Keratinocyte (primary cell): ENCODE results near the gene D2HGDH. TPM values are rescaled to one million over a fixed set of nuclear protein-coding genes. Genes with fewer than 3 reads are reported as not detected.
A peak's percentile ranks its signal among the peaks of the same experiment; 100 is the strongest.

Experiments used
- DNase-seq: peaks from one replicate; pipeline ENCODE4 v3.0.0-alpha.2; 2011; ENCODE audit warnings: low read depth, missing footprints, low spot score
- FAIRE-seq: peaks from 2 replicates; lab custom pipeline; 2011; peaks lifted over from hg19 to GRCh38; lab: Jason Lieb, UNC
- H2AFZ ChIP-seq: 2 replicates; pipeline ENCODE4 v1.6.0; 2012; ENCODE audit warnings: low read length, control low read depth, inconsistent platforms; ENCODE audit not compliant: control insufficient read depth
- H3K27ac ChIP-seq: 2 replicates; pipeline ENCODE4 v1.5.1; 2011; ENCODE audit warnings: low read length; ENCODE audit not compliant: control insufficient read depth, insufficient read depth
- H3K27me3 ChIP-seq: 3 replicates; pipeline ENCODE4 v1.6.0; 2011; ENCODE audit warnings: low read length; ENCODE audit not compliant: control insufficient read depth, insufficient read depth; ENCODE audit errors: extremely low read depth
- H3K36me3 ChIP-seq, 2 experiments: 2 replicates in 1 of 2; 3 replicates in 1 of 2; pipeline ENCODE4 v1.5.1; 2011; ENCODE audit warnings: low read length in 2 of 2, mild to moderate bottlenecking in 1 of 2; ENCODE audit not compliant: control insufficient read depth in 2 of 2, insufficient read depth in 2 of 2; ENCODE audit errors: extremely low read depth in 1 of 2
- H3K4me1 ChIP-seq: 3 replicates; pipeline ENCODE4 v1.5.1; 2011; ENCODE audit warnings: low read length; ENCODE audit not compliant: control insufficient read depth, insufficient read depth; ENCODE audit errors: extremely low read depth
- H3K4me2 ChIP-seq: 3 replicates; pipeline ENCODE4 v1.6.0; 2011; ENCODE audit warnings: low read depth, low read length; ENCODE audit not compliant: control insufficient read depth, insufficient read depth; ENCODE audit errors: extremely low read depth
- H3K4me3 ChIP-seq, 3 experiments: fragments of 200-600 bp in 1 of 3; sonication (generic) in 1 of 3; 2 replicates in 2 of 3; 3 replicates in 1 of 3; pipeline ENCODE4 v1.5.1; 2011 to 2016; ENCODE audit warnings: low read length in 3 of 3, mild to moderate bottlenecking in 3 of 3, control low read depth in 2 of 3, inconsistent platforms in 1 of 3, low read depth in 1 of 3, mixed read lengths in 1 of 3, mixed run types in 1 of 3, moderate library complexity in 1 of 3; ENCODE audit not compliant: control insufficient read depth in 2 of 3, insufficient read depth in 2 of 3; ENCODE audit errors: extremely low read depth in 1 of 3
- H3K79me2 ChIP-seq: 2 replicates; pipeline ENCODE4 v1.6.0; 2012; ENCODE audit warnings: low read length; ENCODE audit not compliant: control insufficient read depth, insufficient read depth
- H3K9ac ChIP-seq: 3 replicates; pipeline ENCODE4 v1.6.0; 2011; ENCODE audit warnings: low read length; ENCODE audit not compliant: control insufficient read depth, insufficient read depth; ENCODE audit errors: extremely low read depth
- H3K9me1 ChIP-seq: 3 replicates; pipeline ENCODE4 v1.6.0; 2011; ENCODE audit warnings: low read length; ENCODE audit not compliant: control insufficient read depth, insufficient read depth; ENCODE audit errors: extremely low read depth
- H3K9me3 ChIP-seq: 2 replicates; pipeline ENCODE4 v1.5.1; 2012; ENCODE audit warnings: low read depth, low read length; ENCODE audit not compliant: control insufficient read depth
- H4K20me1 ChIP-seq: 3 replicates; pipeline ENCODE4 v1.6.0; 2011; ENCODE audit warnings: low read length; ENCODE audit not compliant: control insufficient read depth, insufficient read depth; ENCODE audit errors: extremely low read depth
- CTCF ChIP-seq, 3 experiments: IDR thresholded peaks in 1 of 3; conservative IDR thresholded peaks in 1 of 3; optimal IDR thresholded peaks in 1 of 3; 2 replicates in 2 of 3; 3 replicates in 1 of 3; pipeline versions ENCODE3 to v1.5.1; 2011; ENCODE audit warnings: low read length in 3 of 3, mild to moderate bottlenecking in 3 of 3, moderate library complexity in 2 of 3, control low read depth in 1 of 3, inconsistent platforms in 1 of 3; ENCODE audit not compliant: insufficient read depth in 2 of 3; ENCODE audit errors: extremely low read depth in 1 of 3
- EZH2 ChIP-seq: IDR thresholded peaks from one replicate; pipeline ENCODE4 v1.6.1; 2012; ENCODE audit warnings: inconsistent platforms, mild to moderate bottlenecking, low read length, moderate library complexity
- dilution Hi-C: fragments of 300-500 bp; cut with MboI; formaldehyde crosslinking; loops from one replicate; pipeline ENCODE4 v1.7.0; 2020; ENCODE audit warnings: low sequenced_read_pairs; ENCODE audit not compliant: extremely low pct_ligation_motif_present
- polyA plus RNA-seq, 5 experiments: library from polyadenylated mRNA; depleted of rRNA in 3 of 5; stranded (reverse) in 3 of 5; stranded (forward) in 1 of 5; unstranded in 1 of 5; fragments of >200 nt; gene quantifications; 1 replicate in 1 of 5; 2 replicates in 3 of 5; 3 replicates in 1 of 5; pipeline versions ENCODE4 v1.2.1 to v1.2.3, GENCODE V29; 2011 to 2012; ENCODE audit warnings: missing spikeins in 2 of 5, low read depth in 1 of 5, low replicate concordance in 1 of 5

D2HGDH gene
- polyA plus RNA-seq, 1 donor (not counting 4 experiments of a cell fraction or from before 2014, with no cell fraction given), result 5.4 TPM

- Histone ChIP-seq H3K4me3 (no peak overlapping the region), H3K9me1 (no peaks in the 10 kb centered on the region), H3K79me2 (no peaks in the 10 kb centered on the region), H4K20me1 (no peaks in the 10 kb centered on the region), H3K27ac (no peak overlapping the region), H3K9ac (no peak overlapping the region), H3K4me2 (peak overlapping the region; percentile 32), H3K27me3 (peaks cover 52% of the 10 kb centered on the region), H2AFZ (no peak overlapping the region), H3K36me3 (no peaks in the 10 kb centered on the region), H3K9me3 (no peaks in the 10 kb centered on the region), H3K4me1 (peaks cover 13% of the 10 kb centered on the region)
- DNase-seq (peak; percentile 17), FAIRE-seq (no peak)
- dilution Hi-C loops, result no loop called here
- TF ChIP-seq CTCF (optimal IDR thresholded peaks at IDR 0.05 in 1 of 3, IDR thresholded peaks at IDR 0.05 in 1 of 3, conservative IDR thresholded peaks at IDR 0.05 in 1 of 3; ENCODE audit: extremely low read depth in 1 of 3, insufficient read depth in 2 of 3, low read length in 3 of 3) (no peak), EZH2 (no peak)
Observed at GRCh38 chr2:241774419-241775222, 40.2 kb downstream of the D2HGDH start.

GRCh38 chr2:241775223-241776177 is 41.1 kb downstream of the D2HGDH start:
- Histone ChIP-seq H3K36me3 (no peaks in the 10 kb centered on the region), H3K9me1 (no peaks in the 10 kb centered on the region), H3K4me1 (peaks cover 13% of the 10 kb centered on the region), H3K27ac (no peak overlapping the region), H4K20me1 (no peaks in the 10 kb centered on the region), H3K79me2 (no peaks in the 10 kb centered on the region), H3K9me3 (no peaks in the 10 kb centered on the region), H3K9ac (no peak overlapping the region), H3K4me2 (no peak overlapping the region), H3K27me3 (peaks cover 52% of the 10 kb centered on the region), H3K4me3 (no peak overlapping the region), H2AFZ (no peak overlapping the region)
- DNase-seq (no peak), FAIRE-seq (no peak)
- dilution Hi-C loops, result no loop called here
- TF ChIP-seq EZH2 (peak; percentile 48), CTCF (optimal IDR thresholded peaks at IDR 0.05 in 1 of 3, IDR thresholded peaks at IDR 0.05 in 1 of 3, conservative IDR thresholded peaks at IDR 0.05 in 1 of 3; ENCODE audit: extremely low read depth in 1 of 3, insufficient read depth in 2 of 3, low read length in 3 of 3) (no peak)
